ENCODE results near the gene TRIM71. TPM values are rescaled to one million over a fixed set of nuclear protein-coding genes. Genes with fewer than 3 reads are reported as not detected.

The TRIM71 gene
- total and polyA plus RNA-seq, 2 of the 13 experiments (the other 11 are each of a cell fraction or from before 2014, with no cell fraction given): 21.7 to 76.9 TPM

- H3K27ac ChIP-seq (ENCODE audit: extremely low read length, insufficient read depth, low read length): no peak overlapping the region
- TSS peak; percentile 21 for BruUV-seq (replicated peaks)
- H3K27me3 ChIP-seq (ENCODE audit: control insufficient read depth in 1 of 2, insufficient read depth in 2 of 2, low read length in 2 of 2): no peaks in the 10 kb centered on the region
- H2AFZ ChIP-seq (ENCODE audit: low read length): no peak overlapping the region
- H3K9ac ChIP-seq (ENCODE audit: insufficient read depth, low read depth, low read length): no peak overlapping the region
- H3K4me2 ChIP-seq (ENCODE audit: low read depth, low read length): no peak overlapping the region
- in situ Hi-C loops (cut with HindIII; ENCODE audit: extremely low pct_ligation_motif_present, low pct_unique_long_range_greater_than_20kb): no loop called here
- H4K20me1 ChIP-seq (ENCODE audit: insufficient read depth, low read length): peaks cover 55% of the 10 kb centered on the region
- CTCF ChIA-PET (ENCODE audit: low intra/inter-chr PET ratio, low total read pairs): no interaction called here
- H3K9me3 ChIP-seq (ENCODE audit: low read length): no peaks in the 10 kb centered on the region
- DNase-seq (ENCODE audit: low spot score) (no peak), FAIRE-seq (no peak), ATAC-seq (no peak)
- peaks cover 85% of the 10 kb centered on the region for H3K79me2 ChIP-seq (ENCODE audit: insufficient read depth, low read length)
- TF ChIP-seq KDM4B (CRISPR knock-in tag; IDR thresholded peaks at IDR 0.05) (no peak), POLR2A (IDR thresholded peaks at IDR 0.05; ENCODE audit: insufficient read depth in 1 of 2, low read depth in 2 of 2, low read length in 2 of 2) (peak; percentile 16 to 33; a peak in 1 of 4 replicates), ZNF652 (CRISPR knock-in tag; IDR thresholded peaks at IDR 0.05; ENCODE audit: borderline replicate concordance, low read depth) (peak; percentile 50; the same call in 1 of the 2 replicates), KDM1A (CRISPR knock-in tag; IDR thresholded peaks at IDR 0.05) (no peak), ZNF362 (CRISPR knock-in tag; IDR thresholded peaks at IDR 0.05; ENCODE audit: borderline replicate concordance) (no peak), RBAK (CRISPR knock-in tag; IDR thresholded peaks at IDR 0.05) (no peak), ZNF775 (CRISPR knock-in tag; IDR thresholded peaks at IDR 0.05; ENCODE audit: borderline replicate concordance) (no peak), MBD4 (IDR thresholded peaks at IDR 0.05; ENCODE audit: borderline replicate concordance, low read length) (peak; percentile 62; the same call in 1 of the 2 replicates), RBM22 (optimal IDR thresholded peaks at IDR 0.05; ENCODE audit: low read length) (peak; percentile 92), THAP11 (CRISPR knock-in tag; IDR thresholded peaks at IDR 0.05) (no peak), ZNF670 (CRISPR knock-in tag; IDR thresholded peaks at IDR 0.05; ENCODE audit: borderline replicate concordance) (no peak)
- POLR2A ChIA-PET: no interaction called here
- H3K4me3 ChIP-seq (replicated peaks in 1 of 3; ENCODE audit: insufficient read depth in 1 of 3, low read depth in 2 of 3, low read length in 3 of 3): no peak overlapping the region
- 89% methylated on average over 8 of the region's 8 CpGs for WGBS (ENCODE audit: low lambda C conversion rate)
- intact Hi-C loops (cut with micrococcal nuclease; ENCODE audit: unreplicated experiment): no loop called here
- peaks cover 40 to 74% of the 10 kb centered on the region in 2 experiments for H3K36me3 ChIP-seq (replicated peaks in 1 of 2; ENCODE audit: control insufficient read depth in 1 of 2, insufficient read depth in 2 of 2, low read length in 2 of 2)
- H3K4me1 ChIP-seq (ENCODE audit: insufficient read depth, low read length): peaks cover 46% of the 10 kb centered on the region
Measured at GRCh38 chr3:32892625-32893598, 75.1 kb downstream of the TRIM71 start.

Data from HepG2 (cell line).